ENCODE measurements around the gene UST.
A peak's percentile ranks its signal among the peaks of the same experiment; 100 is the strongest.

The UST gene

DNA sequence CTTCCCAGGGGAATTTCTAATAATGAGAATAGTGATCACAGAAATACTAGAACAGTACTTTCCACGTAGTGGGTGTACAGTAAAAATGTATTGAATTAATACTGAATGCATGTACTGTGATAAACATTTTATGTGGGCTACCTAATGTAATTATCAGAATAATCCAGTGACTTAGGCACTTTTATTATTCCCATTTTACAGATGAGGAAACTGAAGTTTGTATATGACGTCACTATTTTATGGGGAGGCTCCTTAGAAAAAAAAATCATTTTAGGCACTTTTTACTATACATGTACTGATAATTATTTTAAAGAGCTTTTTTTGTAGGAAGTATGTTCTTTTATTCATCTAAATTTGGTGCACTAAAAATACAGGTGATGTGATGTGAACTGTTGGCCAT lies 295.1 kb downstream of the UST start:
- no peak for DNase-seq (ENCODE audit: low read depth)

DNA sequence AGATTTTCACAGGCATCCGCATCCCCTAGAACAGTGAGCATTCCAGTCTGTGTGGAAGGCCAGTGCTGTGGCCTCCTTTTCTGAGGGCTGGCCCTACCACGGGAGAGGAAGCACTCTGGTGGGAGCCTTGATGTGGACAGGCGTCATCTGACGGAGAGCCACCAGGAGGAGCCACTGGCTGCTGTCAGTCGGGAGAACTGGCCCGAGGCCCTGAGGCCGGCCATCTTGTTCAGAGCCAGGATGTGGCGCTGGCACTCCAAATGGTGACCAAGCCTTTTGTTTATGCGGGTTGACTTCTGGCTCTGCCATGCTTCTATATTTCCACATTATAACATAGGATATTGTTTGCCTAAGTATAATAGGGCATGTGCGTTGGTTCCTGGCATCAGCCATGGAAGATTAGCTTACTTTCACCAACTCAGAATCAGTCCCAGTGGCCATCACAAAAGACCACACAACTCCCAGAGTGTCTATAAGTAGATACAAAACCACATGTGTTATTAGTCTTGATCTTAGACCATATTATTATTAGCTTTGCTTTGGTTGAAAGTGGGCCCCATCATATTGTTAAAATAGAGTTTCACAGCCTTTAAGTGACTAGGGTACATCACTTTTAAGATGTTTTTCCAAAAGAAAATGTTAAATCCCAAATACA lies 296.8 kb downstream of the UST start:
- DNase-seq (ENCODE audit: low read depth): no peak

DNA sequence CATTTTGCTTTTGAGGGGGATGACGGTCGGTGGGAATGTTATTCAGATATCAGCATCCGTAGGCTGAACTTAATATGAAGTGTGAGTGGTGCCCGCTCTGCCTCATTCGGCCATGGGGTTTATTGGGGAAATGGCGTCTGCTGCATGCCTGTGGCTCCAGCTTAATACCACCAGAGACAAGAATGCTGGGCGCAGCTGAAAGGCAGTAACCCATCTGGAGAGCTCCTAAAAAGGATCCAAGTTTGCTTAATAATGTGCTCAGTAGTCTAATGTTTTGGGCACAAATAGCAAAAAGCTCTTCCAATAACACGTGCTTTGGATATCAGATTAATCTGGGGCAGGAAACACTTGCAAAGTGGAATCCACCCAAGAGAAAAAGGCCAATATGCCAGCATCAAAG lies 297.7 kb downstream of the UST start:
- no peak for DNase-seq (ENCODE audit: low read depth)

DNA sequence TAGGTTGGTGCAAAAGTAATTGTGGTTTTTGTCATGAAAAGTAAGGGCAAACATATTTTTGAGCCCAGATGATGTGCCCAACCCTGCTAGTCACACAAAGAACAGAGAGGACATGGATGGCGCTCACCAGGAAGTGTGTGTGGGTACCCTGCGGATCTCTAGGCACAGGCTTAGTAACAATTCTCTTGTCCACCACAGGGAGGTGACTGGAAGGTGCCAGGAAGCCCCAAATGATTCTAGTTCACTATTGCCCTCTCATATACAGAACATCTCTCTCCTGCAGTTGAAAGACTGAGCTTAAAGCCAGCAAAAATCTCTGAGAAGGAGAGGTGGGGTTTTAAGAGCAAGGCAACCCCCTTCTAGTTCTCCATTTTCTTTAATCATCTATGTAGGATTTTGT lies 298.6 kb downstream of the UST start:
- DNase-seq (ENCODE audit: low read depth): no peak

DNA sequence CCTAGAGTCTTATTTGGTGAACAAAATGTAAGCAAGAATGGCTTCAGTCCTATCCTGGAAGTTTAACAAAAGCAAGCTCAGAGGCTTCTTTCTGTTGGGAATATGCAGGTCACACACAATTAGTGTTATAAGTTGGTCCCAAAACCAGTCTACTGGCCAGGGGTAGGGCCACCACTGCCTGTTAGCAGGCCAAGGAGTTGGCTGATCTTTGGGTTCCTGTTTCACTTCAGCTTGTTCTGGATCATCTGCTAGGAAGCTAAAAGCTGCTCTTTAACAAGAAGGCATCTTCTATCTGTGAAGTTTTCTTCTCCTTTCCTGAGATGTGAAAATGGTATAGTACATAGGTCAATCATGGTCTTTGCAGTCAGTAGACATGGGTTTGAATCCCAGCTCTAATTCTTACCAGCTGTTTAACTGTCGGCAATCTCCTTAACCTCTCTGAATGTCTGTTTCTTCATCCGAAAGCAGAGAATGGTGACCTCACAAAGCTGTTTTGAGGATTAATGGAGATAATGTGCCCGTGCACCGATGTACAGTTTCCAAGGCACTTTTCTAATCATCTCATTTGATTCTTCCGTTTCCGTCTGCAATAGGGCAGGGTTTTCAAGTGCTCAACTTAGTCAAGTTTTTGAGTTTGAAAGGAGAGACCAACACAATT lies 299.5 kb downstream of the UST start:
- DNase-seq (ENCODE audit: low read depth): no peak

DNA sequence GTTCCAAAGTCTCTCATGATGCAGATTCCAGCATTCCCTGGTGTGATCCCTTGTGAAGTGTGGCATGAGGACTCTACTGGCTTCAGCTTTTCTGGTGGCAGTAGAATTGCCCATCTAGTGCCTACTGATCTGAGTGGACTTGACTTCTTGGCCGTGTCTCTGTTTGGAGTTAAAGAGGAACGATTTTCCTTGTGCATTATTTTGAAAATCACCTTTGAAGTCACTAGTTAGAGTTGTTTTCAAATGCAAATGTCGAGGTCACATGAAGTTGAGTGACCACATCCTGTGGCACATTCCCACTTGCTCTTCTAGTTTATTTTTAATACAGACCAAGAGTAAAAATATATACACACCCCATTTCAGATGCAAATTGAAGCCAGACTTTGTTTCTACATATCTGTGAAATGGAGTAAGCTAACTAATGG lies 300.0 kb downstream of the UST start:
- DNase-seq (ENCODE audit: low read depth): no peak

DNA sequence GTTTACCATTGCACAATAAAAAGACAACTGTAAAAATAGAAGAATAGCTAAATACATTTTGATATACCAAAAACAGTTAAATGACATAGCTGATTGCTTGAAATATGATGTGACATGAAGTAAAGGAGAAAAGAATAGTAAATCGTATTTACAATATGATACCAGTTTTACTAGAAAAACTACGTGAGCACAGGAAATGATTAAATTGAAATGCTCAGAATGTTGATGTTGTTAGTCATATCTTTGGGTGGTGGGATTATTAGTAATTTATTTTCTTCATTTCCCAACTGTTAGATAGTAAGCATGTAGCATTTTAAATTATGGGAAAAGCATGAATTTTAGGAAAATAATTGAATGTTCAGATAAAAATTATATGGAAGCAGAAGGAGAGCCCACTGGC lies 302.4 kb downstream of the UST start:
- no peak for DNase-seq (ENCODE audit: low read depth)

DNA sequence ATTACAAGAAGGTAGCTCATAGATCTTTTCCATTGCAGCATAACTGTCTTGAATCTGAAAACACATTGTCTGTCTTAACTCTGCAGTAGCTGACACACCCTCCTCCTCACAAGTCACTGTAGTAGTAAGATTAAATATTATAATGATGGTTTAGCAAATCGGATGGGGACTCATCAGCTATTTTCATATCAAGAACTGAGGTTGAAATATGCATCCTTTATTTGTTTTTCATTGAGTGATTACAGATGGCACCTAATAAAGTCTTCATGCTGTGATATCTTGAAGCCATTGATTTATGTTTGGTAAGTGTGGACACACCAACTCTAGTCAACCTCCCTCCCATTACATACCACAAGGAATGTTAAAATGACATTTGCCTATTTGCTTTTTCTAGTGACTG lies 303.3 kb downstream of the UST start:
- DNase-seq (ENCODE audit: low read depth): no peak

DNA sequence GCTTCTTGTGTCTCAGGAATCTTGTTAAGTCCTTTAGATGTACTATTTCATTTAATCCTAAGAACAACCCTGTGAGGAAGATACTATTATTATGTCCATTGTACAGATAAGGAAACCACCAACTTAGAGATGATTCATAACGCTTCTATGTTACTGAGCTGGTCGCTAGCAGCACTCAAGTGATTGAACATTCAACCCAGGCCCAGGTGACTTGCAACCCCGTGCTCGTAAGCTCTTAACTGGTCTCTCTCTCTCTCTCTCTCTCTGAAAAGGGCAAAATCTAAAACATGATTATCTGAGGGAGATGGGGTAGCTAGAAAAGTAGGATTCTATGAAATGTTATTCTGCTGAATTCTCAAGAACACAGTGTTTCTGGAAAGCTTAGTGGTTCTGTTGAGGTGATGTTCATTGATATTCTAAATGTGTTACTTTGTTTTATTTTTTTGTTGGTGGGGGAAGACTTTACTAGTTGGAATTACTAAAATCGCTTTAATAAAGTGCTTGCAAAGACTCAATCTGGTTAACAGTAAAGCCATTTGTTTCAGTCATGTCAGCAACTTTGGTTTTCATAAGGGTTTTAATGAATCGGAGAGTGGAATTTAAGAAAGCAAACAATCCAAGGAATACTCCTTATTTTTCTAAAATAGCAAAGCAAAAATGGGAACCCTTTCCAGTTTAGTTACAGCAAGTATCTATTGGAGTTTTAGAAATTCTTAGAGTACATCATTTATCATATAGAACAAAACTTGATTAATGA lies 305.7 kb downstream of the UST start:
- DNase-seq (ENCODE audit: low read depth): no peak

DNA sequence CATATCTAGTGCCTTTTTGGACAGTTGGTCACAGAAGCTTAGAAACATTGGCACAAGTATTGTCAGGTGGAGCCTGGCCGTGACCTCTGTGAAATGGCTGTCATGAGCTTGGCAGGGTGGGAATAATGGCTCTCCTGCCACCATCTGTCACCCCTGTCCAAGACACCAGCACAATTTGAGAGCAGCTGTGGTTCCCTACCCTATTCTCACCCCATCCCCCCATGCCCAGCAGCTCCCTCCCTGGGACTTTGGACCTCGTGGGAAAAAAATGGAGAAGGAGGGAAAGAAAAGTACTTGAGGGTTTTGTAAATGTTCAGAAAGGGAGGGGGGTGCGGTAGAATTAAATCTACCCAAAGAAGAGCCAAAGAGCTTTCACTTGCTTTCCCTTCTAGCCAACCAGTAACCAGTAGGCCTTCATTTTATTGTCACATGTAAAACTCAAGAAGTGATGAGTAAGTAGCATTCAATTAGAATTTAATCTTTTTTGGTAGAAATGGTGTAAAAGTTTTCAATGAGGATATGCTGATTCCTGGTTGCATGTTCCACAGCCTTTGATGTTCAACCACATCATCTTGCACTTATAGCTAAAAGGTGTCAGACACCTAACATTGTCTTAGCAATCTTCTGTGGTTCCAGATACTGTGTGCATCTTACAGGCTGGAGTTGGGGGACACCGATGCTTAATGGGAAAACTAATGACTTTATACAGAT lies 307.2 kb downstream of the UST start:
- DNase-seq (ENCODE audit: low read depth): no peak

DNA sequence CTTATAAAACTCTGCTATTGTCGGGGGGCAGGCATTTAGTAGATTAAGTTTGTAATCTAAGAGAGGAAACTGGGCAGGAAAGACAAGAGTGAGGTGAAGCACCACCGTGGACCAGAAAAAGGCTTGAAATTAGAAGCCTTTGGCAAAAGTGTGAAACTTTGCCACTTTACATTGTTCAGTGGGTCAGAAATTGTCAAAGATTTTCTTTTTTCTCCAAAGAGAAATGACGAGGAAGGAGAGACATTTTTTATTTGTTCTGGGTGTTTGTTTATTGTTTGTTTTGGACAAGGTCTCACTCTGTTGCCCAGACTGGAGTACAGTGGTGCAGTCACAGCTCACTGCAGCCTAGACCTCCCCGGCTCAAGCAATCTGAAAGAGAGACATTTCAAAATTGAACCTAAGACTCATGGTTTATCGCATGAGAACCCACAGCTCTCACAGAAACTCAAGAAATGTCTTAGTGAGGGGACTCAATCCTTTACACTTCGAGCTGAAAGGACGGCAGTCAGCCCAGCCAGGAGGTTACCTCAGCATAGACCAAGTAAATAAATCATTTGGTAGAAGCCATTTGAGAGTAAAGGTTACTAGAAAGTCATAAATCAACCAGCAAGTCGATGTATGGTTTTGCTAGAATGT lies 307.8 kb downstream of the UST start:
- DNase-seq (ENCODE audit: low read depth): no peak

DNA sequence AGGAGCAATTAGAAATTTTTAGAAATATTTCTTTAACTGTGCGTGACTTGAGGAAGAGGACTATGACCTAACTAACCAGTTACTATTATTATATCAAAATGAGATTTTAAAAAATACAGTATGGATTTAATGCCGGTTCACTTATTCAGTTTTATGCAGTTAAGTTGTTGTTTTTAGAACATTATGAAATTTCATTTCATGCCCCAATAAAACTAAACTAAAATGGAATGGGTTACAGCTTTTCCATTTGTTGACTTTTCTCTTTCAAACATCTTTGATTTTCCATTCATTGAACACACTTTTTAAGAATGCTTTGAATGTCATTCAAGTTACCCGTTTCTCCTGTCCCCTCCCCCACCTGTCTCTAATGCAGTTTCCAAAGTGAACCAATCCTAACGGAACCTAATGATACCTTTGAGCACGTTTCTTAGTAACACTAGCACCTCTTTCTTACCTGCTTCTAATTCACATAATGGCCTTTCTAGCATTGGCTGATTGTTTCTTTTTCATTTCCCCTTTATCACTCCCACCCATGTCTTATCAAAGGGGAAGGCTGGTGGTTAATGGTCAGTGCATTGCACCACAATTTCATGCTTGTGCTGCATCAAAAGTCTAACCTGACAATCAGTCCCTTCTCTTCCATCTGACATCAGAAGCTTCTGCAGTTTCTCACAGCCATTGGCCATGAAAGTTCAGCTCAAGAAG lies 308.5 kb downstream of the UST start:
- DNase-seq (ENCODE audit: low read depth): no peak

DNA sequence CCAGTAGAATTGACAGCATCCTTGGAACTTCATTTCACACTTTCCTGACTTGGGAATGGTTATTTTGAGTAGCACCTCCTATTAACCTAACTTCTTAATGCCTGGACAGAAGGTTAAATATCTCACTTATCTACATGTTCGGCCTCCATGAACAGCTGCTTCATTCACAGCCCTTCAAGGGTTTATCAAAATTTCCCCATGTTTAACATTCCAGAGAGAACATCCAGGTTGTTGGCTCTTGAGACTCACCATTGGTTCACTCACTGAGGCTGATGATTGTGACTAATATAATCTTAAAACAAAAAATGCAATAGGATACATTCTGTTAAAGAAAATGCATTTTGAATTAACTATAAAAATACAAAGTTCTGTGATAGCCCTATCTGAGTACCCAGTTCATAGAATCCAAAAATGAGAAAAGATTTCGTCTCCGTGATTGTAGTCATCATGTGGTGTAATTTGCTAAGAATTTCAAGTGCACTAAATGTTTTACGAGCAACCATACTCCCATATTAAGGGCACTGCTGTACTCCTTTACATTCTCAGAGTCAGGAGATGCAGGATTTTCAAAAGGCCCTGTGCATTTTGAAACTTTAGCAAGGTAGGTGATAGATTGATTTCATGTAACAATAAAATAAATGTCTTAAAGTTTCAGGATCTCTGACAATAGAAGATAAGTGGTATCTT lies 310.1 kb downstream of the UST start:
- no peak for DNase-seq (ENCODE audit: low read depth)

DNA sequence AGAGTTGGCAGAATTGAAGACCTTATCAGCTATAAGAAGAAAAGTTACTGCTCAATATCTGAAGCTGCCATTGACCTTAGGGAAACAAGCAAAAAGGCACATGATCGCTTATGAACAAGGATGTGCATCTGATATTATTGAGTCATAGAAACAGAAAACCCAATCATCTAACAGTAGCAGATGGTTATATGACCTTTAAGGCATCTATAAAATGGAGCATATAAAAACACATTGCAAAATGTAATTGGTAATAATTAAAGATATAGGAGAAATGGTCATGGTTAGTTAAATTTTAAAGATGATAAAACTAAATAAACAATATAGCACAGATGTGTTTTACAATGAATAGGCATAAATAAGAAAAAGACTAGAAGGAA lies 310.6 kb downstream of the UST start:
- DNase-seq (ENCODE audit: low read depth): no peak

DNA sequence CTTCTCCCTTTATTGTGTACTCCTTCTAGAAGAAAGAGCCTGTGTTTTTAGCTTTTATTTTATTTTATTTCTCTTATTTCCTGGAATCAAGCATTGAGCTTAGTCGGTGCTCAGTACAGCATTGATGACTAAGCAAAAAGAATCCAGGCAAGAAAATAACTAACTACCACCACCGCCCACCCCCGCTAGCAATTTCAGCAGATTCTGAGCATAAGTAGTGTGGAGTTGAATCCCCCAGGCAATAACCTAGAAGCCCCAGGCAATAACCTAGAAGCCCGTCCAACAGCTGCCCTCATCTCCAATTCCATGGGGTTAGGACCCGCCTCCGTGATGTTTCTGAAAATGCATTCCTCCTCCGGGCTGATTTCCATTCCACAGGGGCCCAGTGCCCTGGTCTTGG lies 312.7 kb downstream of the UST start:
- DNase-seq (ENCODE audit: low read depth): no peak

DNA sequence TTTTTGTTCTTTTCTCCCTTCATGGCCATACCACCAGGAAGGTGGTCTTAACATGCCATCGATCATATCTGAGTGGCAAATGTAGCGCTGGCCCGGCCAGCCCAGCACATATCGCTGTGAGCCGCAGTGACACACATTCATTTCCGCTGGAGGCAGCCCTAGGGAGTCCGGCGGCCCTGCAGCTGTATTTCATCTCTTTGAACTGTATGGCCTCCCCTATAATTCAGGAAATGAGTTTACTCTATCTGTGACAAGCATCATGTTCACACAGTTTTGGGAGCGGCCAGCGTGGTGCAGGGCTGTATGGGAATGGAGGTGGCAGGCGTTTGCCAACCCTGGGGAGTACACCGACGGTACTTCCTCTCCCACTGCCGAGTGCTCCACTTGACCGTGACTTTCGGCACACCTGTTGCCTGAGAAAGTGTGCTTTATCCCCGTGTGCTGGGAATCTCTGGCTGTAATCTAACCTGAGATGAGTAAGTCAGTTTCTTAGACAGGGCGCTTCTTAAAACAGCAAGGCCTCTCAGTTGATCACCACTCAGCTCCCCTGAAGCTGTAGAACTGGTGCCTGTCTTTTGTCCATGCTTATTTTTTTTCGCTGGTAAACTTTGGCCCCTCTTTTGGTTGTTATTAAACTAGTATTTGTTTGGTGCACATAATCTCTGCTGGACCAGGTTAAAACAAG lies 313.6 kb downstream of the UST start:
- peak; percentile 28 for DNase-seq (ENCODE audit: low read depth)

DNA sequence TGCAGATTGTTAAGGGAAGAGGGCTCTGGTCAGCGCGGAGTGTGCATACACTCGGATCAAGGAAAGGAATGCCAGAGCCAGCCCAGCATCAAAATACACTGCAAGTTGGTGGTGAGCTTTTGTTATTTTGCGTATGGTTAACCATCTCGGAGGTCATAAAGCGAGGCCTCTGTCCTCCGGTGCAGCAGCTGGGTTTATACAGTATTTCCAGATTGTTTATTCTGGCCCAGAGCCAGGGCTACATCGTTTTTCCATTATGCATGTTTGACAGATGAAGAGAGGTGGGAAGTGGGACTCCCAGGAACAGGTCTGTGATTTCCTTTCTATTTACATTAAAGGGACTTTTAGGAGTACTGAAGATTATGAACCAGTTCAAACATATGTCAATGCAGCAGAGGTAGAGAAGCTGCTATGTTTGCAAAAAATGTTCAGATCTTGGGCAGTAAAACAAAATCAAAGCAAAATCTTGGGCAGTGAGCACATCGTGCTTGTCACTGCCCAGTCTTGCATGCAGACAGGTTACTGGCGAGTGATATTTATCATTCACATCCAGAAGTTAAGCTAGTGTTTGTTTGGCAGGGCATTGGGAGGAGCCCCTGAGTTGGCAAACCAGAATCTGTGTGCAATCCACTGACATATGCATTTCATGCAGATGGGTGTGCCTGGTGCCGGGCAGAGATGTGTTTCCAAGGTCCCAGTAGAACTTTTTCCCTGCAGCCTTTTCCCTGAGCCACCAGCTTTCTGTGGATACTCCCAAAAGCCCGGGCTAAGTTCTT lies 314.3 kb downstream of the UST start:
- DNase-seq (ENCODE audit: low read depth): no peak

DNA sequence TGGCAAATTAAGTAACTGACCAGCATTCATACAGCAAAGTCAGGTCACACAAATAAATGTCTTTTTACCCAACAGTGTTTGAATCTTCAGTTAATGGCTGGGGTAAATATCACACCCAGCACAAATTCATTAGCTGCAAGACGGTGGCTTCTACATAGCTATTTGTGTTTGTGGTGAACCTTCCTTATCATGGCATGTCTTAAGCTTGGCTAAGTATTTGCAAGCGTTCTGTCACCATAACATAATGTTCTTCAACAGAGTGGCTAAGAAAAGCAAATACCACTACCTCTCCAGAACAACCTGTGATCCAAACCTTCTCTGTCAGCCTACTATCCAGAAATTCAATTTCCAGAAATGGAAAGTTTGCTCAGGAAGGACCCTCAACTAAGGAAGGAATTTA lies 315.1 kb downstream of the UST start:
- no peak for DNase-seq (ENCODE audit: low read depth)

DNA sequence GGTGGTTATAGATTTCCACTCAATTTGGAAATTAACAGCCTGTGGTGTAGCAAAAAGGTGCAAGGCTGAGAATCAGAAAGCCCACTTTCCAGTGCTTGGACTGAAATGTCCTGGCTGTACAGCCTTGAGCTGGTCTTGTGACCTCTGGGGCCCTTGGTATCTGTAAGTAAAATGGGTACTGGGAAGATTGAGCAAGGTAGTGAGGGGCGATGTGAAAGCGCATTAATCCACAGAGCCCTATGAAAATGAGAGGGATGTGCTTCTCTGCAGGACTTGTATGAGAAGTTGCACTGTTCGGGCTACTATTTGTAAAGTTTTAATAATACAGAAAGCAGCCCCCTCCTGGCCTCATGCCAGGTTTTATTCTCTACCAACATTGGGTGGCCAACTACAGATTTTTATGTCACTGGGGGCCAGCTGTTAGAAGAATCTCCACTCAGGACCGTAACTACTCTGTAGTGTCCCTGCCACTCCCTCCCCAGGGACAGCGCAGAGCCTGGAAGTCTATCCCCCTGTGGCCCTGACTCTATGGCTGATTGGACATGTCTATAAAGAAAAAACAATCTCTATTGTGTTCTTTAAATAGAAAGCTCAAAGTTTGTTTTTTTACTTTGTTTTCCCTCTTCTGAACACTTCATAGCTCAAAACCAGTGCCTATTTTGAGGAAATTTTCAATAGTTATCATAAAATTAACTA lies 316.0 kb downstream of the UST start:
- no peak for DNase-seq (ENCODE audit: low read depth)

All from stimulated activated CD4-positive, alpha-beta T cell treated with anti-CD3 and anti-CD28 coated beads, Interleukin-2, amount 100 ng/mL, for 4 hours (primary cell).